ENCODE data around the gene DUSP7.

DUSP7 gene

DNA sequence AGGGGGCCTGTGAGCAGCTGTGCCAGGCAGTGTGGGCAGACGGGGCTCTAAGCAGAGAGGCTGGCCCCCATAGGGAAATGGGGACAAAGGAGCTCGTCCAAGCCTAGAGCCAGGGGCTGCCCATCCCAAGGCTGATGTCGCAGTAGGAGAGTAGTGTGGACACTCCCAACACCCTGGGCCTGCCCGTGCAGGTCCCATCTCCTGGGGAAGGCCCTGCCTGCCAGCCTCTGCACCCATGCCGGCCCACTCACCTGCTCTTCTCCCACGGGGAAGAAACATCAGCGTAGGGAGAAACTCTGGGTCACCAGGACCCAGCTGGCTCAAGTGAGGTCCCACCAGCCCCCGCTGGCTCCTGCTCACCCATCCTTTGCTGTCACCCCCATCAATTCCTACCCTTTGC is 10.7 kb upstream of the DUSP7 start:
- no peak for DNase-seq

DNA sequence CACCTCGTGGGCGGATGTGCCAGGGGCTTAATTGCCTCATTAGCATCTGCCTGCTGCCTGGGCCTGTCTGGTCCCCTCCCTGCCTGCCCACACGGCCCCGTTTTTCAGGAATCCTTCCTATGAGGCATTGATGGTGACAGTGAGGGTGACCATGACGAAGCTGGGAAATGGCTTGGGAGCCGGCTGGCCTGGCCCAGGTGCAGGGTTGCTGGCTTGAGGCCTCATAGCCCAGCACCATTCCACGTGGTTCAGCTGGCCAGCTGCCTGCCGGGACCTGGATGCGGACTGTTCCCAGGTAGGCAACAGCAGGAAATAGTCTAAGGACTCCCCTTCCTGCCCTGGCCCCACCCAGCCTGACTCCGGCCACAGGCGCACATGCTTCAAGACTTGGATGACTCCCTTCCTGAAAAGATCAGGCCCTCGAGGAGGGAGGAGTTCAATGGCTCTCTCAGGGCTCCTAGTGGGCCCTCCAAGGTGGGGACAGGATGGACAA is 8.9 kb upstream of the DUSP7 start:
- DNase-seq: no peak

DNA sequence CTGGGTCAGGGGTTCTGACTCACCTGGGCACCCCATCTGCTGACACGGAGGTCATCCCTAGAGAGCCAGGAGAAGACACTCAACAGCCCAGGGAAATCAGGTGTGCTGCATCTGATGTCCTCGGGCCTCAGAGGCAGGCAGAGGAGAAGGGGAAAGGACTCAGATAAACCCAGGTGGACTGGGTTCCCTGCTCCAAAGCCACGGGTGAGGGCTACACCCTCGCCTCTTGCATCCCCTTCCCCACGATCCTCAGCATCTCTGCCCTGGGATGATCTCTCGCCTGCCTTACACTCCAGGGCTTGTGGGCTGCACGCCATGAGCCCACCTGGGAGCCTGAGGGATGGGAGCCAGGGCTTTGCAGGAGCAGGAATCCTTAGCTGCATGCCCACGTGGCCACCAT is 8.2 kb upstream of the DUSP7 start:
- DNase-seq: no peak

DNA sequence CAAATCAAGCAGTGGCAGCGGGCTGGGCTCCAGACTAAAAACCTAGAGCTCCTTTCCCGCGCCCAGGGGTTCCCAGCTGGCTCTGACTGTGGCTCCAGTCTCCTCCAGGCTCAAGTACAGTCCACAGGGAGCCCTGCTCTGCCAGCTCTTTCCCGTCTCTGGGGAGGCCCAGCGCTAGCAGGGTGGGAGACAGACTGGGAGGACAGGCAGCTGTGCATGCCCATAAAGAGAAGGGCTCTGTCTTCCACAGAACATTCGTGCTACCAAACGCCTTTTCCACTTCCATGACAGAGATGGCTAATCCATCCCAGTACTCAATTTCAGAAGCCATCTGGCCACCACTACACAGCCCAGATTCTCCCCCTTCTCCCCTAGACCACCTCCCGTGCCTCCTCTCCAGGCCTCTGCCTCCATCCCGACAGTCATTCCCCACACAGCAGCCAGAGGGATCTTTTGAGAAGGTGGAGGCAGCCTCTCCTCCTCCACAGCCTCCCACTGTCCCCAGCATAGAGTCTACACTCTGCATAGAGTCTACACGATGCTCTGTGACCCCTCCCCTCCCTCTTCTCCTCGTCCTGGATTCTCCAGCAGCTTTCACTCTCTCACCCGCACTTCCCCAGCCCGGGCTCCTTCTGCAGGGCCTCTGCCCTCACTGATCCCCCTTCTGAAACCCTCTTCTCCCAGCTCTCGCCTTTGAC is 6.8 kb upstream of the DUSP7 start:
- no peak for DNase-seq

DNA sequence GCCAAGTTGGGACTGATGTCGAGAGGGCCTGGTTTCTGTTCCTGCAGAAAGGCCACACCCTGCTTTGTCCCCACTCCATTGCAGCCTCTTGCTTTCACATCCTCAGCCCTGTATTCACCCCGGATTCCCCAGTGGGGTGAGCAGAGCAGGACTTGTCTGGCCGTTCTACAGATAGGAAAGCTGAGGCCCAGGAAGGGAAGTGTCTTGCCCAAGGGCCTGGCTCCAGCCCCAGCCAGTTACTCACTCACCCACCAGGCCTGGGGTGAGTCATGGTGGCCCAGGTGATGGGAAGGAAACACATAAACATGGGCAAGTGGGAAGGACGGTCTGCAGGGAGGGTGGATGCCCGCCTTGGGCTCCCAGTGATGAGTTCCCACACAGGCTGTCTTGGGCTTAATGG is 6.1 kb upstream of the DUSP7 start:
- no peak for DNase-seq

DNA sequence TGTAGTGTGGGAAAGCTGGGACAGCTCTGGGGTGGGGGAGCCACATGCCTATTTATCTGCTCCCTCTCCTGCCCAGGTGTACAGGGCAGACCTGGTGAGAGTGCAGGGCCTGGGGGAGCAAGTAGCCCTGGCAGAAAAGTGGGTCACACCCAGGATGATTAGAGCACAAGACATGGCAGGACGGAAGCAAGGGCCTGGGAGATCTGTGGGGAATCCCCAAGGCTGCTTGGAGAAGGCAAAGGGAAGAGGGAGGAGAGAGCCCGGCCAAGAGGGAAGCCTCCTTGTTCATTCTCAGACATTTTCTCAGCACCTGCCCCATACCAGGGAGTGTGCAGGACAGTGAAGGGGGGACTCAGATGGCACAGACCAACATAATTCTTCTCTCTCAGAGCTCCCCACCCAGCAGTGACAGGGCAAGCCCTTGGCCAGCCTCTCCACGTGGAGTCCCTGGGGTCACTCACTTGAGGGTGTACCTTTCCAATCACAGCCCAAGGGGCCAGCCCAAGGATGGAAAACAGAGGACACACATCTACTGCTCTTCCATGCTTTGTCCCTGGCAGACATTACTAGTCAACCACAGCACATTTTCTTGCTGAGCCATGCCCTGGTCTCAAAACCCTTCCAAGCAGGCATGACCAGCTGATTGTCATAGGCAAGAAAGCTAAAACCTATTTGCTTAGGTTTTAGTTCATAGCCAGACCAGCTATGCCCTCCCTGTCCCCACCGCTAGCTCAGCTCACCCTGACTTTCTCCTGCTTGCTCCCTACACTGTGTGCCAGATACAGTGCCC is 4.9 kb upstream of the DUSP7 start:
- no peak for DNase-seq

DNA sequence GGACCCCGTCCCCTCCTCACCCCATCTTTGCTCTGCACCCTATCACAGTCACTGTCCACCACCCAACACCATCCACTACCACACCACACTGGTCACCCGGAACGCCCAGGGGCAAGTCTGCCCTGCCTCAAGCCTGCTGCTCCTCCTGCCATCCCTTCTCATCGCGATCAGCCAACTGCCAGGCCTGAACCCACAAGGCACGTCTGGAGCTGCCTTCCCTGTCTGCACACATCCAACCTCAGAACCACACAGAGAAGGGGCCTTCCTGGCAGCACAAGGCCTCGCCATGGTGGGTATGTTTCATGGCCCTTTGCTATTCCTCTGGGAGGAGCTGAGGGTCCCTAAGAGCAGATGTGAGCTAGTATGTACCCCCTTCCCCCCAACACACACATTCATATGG is 3.4 kb upstream of the DUSP7 start:
- DNase-seq: no peak

DNA sequence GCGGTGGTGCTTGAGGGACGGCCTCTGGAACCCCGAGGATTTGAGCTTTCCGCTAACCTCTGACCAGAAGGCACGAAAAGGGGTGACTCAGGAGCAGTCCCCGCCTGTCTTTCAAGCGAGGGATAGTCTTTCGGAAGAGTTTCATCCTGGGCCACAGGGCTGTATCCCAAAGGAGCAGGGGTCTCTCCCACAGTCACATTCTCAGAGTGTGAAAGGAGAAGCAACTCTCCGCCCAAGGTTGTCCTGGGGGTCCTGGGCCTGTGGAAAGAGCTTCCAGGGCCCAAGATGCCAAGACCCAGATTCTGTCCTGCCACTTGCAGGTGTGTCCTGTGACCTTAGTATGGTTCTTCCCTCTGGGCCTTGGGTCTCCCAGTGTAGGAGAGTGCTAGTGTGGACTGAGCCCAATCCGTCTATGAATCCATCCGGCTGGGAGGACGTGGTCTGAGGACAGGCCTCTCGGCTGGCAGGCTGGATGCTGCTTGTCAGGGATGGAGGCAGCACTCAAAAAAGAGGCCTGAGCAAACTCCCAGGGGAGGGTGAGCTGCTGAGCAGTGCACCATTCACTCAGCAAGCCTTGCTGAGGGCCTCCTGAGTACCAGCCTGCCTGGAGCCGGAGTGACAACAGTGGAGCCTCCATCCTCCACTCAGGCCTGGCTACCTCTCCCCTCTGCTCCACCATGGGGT is 1.6 kb upstream of the DUSP7 start:
- no peak for DNase-seq

DNA sequence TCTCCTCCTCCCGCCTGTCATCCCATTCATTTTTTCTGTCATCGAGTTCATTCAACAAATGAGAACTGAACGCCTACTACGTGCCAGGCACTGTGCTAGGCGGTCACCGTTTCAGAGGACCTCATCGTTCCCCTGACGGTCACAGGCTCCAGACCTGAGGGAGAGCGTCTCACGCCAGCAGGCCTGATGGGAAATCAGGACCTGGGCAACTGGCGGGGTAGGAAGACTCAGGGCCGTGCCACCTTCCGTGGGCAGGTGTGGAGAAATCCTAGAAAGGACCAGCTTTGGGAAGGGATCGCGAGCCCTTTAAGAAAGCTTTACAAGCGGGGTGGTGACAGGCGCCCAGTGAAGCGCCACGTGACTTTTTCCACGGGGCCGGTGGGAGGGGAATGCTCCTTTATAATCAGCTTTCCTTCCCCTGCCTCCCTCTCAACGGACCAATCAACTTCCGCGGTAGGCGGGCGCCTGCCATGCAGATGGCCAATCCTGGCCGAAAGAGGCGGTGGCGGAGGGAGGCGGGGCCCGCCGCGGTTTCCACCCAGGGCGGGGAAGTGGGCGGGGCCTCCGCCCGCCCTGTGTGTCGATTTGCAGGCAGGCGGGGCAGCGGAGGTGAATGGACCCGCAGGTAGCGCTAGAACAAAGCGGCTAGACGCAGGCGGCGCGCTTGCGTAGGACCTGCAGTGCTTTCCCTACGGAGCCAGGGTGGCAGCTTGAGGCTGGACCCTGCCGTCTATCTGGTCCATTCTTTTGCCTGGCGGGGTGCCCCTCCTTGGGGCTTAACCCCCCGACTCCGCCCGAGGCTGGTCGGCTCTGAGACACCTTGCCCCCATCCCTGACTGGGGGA is 819 bp upstream of the DUSP7 start:
- DNase-seq: peak; percentile 93 to 99 (median 98)

DNA sequence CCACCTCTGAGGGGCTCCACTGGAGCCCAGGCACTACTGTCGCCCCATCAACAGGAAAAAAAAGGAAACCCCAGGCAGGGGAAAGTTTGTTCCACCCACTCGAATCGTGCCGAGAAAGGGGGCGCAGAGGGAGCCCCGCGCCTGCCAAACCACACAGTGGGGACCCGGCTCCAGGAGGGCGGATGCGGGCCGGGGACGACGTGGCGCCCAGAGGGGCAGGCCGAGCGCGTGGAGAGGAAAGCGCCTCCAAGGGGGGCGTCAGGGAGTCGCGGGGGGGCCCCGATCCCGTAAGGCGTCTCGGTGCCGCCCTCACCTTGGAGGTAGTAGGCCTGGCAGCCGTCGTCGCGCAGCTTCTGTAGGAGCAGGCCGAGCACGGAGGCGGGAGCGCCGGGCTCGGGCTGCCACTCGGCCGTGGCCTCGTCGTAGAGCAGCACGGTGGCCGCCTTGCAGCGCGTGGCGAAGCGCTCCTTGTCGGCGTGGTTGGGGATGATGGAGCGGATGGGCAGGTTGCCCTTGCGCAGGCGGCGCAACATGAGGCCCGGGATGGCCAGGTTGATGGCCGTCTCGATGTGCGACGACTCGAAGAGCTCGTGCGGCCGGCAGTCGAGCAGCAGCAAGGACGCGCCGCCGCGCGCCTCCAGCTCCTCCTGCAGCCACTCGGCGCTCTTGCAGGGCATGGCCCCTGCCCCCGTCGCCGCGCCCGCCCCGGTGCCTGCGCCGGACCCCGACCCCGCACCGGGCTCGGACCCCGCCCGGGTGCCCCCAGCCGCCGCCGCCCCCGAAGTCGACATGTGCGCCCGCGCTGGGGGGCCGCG is 627 bp downstream of the DUSP7 start:
- DNase-seq: peak in 2 of 4 experiments; percentile 35 to 44

DNA sequence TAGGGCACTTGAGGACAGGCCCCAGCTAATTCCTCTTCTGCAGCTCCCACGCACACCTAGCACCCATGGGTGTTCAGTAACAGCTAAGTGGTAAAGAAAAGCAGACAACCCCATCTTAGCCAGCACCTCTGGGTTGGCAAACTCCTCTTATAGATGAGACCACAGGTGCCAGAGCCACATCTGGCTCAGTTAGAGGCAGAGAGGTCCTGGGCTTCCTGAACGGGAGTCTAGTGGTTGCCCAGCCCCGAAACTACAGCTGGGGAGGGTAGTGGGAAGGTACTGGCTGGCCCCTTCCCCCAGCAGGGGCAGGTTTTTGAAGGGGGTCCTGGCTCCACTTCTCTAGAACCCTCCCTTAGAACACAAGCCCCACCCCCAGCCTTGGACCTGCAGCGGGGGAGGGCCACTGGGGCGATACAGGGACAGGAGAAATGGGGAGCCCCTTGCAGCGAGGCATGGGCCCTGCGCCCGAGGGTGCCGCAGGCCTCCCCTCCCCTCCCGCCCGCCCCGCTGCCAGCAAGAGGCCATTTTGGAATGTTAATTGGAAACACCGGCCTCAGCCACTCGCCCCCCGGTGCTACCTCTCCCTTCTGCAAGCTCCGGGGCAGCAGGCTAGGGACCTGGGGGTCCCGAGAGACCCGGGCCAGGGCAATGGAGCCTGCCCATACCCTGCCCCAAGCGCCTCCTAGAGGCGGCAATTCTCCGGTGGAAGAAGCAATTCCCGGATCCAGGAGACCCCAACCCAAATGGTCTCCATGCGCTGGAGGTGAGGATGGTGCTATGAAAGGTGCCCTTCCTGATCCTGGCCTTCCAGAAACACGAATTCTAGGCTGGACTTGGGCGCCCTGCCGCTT is 1.5 kb downstream of the DUSP7 start:
- DNase-seq: no peak

DNA sequence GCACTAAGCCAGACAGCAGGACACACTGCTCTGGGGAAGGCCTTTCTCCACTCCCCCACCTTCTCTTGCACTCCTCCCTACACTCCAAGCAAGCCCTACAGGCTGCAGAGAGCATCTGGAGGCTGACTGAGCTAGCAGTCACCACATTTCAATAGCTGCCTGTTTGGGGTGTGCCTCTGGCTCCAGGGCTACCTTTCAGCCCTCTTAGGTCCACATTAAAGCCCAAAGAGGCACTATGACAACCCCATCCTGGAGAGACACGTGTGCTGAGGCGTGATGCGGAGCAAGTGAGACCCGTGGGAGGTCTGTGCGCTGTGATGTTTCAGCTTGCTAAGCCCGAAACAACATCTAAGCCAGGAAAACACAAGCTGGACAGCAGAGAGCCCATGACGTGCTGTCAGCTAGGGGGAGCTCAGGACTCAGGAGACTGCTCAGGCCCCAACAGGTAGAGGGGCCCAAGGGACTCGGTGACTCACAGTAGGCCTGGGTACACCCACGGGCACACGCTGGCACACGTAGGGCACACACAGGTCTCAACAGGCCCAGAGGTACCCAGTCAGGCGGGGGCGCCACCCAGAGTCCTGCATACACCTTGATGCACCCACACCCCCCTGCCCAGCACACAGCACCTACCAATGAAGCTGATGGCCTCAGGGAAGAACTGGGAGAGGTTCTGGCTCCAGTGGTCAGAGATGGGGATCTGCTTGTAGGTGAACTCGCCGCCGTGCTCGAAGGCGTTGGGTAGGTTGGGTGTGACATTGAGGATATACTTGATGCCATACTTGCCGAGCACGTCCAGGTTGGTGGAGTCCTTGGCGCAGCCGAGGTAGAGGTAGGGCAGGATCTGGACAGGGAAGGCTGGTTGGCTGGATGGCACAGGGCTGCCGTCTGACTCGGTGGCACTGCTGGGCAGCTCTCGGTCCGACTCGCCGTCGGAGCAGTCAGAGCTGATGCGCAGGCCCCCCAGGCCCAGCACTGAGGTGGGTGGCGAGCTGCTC is 2.8 kb downstream of the DUSP7 start:
- no peak for DNase-seq

DNA sequence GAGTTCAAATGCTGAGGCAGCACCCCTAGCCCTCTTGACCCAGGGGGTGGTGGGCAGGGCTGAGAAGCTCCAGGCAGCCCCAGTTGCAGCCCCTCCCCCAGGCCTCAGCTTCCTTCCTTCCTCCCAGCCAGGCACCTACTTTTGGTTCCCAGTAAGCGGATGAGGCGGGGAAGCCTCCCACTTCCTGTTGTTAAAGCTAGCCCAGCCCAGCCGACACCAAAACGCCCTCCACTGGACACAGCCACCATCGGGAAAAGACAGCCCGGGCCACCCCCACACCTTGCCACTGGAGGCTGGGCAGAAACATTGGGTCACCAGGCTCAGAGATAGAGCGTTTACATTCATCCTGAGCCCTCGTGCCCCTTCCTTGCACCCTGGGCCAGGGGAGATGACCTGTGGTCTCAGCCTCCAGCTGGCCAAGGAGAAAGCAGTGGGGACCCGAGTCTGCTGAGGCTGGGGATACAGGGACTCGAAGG is 3.5 kb downstream of the DUSP7 start:
- DNase-seq: peak in 2 of 4 experiments; percentile 11 to 20

DNA sequence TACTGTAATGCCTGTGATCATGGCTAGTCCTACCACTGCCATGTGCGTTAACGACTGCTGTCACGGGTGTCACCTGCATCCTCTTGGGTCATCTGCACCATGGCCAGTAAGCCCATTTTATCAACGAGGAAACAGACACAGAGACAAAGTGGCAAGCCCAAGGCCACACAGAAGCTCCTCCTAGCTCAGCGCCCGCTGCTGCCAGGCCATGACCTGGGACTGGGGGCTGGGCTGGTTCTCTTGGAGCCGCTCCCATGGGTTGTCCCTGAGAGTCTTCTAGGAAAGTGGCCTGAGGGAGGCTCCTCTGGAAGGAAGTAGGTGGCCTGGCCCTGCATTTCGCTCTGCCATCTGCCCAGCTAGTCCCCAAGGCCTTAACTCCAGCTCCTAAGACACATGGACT is 4.9 kb downstream of the DUSP7 start:
- DNase-seq: no peak

DNA sequence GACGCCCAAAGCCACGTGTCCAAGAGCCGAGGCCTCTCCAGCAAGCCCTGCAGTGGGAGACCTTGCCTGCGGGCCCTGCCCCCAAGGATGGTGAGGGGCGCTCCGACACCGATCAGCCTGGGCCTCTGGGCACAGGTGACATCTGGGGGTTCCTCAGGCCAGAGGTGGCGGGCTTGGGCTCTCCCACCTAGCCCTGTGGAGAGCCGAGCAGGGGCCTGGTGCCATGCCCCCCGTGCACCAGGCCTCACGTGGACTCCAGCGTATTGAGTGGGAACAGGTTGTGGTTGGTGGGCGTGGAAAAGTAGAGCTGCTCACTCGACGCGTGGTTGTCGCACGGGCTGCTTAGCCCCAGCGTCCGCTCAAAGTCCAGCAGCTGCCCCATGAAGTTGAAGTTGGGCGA is 5.8 kb downstream of the DUSP7 start:
- no peak for DNase-seq

DNA sequence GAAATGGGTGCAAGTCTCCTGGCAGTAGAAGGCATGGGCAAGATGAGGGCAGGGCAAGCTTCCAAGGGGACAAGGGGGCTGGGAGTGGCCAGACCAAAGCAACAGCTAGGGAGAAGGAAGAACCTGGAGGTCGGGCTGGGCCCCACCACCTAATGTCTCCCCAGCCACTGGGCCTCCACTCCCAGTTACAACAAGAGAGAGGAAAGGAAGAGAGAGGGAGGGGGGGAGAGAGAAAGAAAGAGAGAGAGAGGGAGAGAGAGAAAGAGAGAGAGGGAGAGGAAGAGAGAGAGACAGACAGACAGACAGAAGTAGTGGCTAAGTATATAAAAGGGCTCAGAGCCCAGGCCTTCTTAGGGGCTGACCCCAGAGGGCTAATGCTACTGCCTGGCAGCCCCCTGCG is 6.9 kb downstream of the DUSP7 start:
- DNase-seq: no peak

DNA sequence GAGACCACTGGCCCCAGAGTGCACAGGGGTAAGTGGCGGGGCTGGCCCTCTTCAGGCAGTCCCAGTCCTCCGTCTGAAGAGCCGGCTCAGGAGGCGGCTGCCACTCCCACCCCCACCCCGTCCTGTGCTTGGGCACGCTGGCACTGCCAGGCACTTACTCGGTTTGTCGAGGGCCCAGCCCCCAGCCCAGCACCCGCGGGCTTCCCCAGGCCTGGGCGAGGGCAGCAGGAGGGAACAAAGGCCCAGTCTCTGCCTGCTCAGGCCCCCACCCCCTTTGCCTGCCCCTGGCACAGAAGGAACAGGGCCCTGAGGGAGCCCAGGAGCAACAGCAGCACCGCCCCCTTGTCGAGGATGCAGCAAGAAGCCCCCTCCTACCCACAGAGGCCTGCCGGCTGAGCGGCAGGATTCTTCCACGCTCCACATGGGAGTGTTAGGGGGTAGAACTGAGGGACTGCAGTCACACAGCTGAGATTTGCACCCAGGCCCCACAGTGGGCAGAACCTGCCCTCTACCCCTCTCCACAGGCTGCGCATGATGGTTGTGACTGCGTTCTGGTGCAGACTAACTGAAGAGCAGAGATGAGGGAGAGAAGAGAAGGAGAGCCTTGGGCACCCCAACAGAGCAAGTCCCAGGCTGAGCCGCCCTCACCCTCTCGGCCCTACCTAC is 8.9 kb downstream of the DUSP7 start:
- DNase-seq: no peak

DNA sequence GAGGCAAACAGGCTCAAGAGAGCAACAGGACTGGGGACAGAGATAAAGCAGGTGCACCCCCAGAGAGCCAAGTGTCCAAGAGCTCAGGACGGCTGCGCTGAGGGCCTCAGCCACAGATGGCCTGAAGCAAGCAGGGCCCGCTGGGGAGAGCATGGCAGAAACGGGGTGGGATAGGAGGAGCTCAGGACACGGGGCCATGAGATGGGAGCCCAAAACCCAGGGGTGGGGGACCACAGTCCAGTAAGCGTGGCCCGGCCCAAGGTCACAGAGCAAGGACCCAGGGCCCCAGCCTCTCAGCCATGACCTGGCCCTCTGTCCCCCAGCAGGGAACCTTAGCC is 9.5 kb downstream of the DUSP7 start:
- no peak for DNase-seq

Measured in activated naive CD4-positive, alpha-beta T cell (primary cell).